GM18499 (cell line): Measurements from ENCODE around the gene CEACAM16.

Source experiments
- ATAC-seq: cut with Tn5 transposase; IDR thresholded peaks from one replicate; pipeline ENCODE4 v1.9.1; 2021; ENCODE audit warnings: moderate number of reproducible peaks; ENCODE audit not compliant: insufficient read depth, unreplicated experiment

Gene CEACAM16

GRCh38 chr19:44756089-44756562 is 57.2 kb downstream of the CEACAM16 start:
- ATAC-seq: no peak

- ATAC-seq: no peak
Measured at GRCh38 chr19:44757057-44757734, 58.2 kb downstream of the CEACAM16 start.

GRCh38 chr19:44757735-44758505 is 59.0 kb downstream of the CEACAM16 start:
- no peak for ATAC-seq

- no peak for ATAC-seq
Measured at GRCh38 chr19:44758596-44758995, 59.6 kb downstream of the CEACAM16 start.

- ATAC-seq: no peak
Measured at GRCh38 chr19:44759083-44759804, 60.3 kb downstream of the CEACAM16 start.
